DLD1 (cell line): ENCODE data around the gene ERH.
"Not testable (repeated sequence)": the region's sequence is repeated elsewhere in the genome, so short reads cannot be mapped to it uniquely, and the experiment has no call there.

Experiments used
- in situ Hi-C: cut with HindIII; loops from 2 replicates; pipeline ENCODE4 v1.10.0; 2017; ENCODE audit warnings: low sequenced_read_pairs

The ERH gene

DNA sequence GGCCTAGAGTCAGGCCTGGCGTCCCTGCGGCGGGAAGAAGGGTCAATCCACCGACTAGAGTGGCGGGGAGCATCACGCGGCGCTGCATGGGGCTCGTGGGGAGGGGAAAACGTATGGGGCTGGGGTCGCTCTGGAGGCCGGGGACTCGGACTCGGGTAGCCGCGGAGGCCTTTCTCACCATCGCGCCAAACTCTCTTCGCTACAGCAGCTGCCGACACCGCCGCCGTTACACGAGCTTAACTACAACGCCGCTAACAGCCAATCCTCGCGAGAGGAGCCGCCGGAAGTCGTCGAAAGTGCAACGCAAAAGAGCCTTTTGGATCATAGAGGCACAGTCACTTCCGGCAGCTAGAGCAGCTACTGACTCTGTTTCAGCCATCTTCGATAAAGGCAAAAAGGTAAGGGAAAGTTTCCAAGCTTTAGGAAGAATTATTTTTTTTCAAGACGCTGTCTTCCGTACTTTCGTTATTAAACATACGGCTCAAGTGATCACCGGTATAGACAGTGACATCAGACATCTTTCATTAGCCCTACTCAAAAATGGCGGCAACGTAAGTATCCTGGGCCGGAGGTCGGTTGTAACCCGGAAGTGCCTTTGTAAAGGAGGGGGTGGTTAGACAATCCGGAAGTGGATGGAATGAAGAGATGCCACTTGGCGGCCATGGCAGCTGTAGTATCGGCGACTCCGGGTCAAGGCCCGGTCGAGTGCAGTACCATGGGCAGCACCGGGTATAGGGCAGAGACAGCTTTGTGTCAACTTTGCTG lies at the start of gene ERH, which contains the start of gene SLC39A9:
Gene ERH, minus strand, starts transcription at position 247 of the 765 bp plus-strand sequence. Its CDS starts 66 bp downstream, at position 181.
Gene SLC39A9, plus strand, starts transcription at position 640 of the 765 bp plus-strand sequence. CDS start 678 bp downstream, outside the sequence.
- in situ Hi-C loops = no loop called here

DNA sequence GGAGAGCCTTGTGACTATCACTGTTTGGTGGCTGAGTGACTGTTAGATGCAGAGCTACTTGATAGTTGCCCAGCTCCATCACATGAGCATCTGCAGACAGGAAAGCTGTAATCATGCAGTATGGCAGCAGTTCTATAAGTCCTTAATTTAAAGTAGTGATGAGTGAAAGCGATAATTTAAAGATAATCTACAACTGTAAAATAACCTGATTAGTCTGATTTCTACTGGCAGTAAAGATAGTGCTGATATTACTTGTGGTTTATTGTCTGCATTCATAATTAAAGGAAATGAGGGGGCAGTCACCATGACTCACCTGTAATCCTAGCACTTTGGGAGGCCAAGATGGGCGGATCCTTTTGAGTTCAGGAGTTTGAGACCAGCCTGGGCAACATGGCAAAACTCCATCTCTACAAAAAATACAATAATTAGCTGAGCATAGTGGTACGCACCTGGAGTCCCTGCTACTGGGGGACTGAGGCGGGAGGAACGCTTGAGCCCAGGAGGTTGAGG lies 45.3 kb upstream of the ERH start:
- in situ Hi-C loops = no loop called here

DNA sequence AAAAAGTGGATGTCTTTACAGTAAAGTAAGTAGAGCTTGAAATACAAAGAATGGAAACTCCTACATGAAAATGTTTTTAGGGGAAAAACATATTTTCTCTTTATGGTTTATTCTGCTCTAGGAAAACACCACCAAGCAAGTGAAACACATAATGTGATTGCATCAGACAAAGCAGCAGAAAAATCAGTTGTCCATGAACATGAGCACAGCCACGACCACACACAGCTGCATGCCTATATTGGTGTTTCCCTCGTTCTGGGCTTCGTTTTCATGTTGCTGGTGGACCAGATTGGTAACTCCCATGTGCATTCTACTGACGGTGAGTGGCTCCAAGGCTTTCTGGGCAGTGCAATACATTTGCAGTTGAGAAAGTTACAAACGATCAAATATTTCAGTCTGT lies 43.8 kb upstream of the ERH start:
- in situ Hi-C loops = no loop called here

DNA sequence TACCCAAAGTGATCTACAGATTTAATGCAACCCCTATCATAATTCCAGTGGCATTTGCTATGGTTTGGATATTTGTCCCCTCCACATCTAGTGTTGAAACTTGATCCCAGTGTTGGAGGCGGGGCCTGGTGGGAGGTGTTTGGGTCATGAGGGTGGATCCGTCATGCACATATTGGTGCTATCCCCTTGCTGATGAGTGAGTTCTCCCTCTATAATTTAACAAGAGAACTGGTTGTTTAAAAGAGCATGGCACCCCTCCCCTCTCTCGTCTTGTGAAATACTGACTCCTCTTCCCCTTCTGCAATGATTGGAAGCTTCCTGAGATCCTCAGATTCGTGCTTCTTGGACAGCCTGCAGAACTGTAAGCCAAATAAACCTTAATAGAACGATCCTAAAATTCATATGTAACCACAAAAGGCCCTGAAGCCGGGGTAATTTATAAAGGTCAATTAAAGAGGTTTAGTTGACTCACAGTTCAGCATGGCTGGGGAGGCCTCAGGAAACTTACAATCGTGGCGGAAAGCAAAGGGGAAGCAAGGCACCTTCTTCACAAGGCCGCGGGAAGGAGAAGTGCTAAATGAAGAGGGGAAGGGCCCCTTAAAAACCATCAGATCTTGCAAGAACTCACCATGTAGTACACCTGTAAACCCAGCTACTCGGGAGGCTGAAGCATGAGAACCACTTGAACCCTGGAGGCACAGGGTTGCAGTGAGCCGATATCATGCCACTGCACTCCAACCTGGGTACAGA lies 41.6 kb upstream of the ERH start:
- in situ Hi-C loops = no loop called here

DNA sequence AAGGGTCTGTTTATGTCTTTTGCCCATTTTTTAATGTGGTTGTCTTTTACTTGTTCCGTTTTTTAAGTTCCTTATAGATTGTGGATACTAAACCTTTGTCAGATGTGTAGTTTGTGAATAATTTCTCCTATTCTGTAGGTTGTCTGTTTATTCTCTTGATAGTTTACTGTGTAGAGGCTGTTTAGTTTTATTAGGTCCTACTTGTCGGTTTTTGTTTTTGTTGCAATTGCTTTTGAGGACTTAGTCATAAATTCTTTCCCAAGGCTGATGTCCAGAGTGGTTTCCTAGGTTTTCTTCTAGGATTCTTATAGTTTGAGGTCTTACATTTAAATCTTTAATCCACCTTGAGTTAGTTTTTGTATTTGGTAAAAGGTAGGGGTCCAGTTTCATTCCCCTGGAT lies 34.3 kb upstream of the ERH start:
- in situ Hi-C loops = no loop called here

DNA sequence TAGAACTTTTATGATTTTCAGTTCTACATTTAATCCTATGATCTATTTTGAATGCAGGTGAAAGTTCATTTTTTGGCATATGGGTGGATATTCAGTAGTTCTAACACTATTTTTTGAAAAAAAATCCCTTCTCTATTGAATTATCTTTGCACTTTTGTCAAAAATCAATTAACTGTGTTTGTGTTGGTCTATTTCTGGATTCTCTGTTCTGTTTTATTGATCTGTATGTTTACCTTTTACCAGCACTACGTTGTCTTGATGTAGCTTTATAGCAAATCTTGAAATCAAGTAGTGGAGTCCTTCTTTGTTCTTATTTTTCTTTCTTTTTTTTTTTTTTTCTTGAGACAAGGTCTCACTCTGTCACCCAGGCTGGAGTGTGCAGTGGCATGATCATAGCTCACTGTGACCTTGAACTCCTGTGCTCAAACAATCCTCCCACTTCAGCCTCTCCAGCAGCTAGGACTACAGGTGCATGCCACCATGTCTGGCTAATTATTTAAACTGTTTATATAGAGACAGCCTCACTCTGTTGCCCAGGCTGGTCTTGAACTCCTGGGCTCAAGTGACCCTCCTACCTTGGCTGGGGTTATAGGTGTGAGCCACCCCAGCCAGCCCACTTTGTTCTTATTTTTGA lies 32.3 kb upstream of the ERH start:
- in situ Hi-C loops = no loop called here

DNA sequence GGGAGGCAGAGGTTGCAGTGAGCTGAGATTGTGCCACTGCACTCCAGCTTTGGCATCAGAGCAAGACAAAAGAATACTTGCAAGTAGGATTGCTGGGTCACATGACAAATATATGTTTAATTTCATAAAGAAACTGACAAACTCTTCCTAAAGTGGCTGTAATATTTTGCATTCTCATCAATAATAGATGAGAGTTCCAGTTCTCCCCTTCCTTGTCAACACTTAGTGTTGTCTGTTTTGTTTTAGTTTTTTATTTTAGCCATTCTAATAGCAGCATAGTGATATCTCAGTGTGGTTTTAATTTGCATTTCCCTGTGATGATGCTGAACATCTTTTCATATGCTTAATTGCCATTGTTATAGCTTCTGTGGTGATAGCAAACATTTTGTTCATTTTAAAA lies 31.5 kb upstream of the ERH start:
- in situ Hi-C loops = no loop called here

DNA sequence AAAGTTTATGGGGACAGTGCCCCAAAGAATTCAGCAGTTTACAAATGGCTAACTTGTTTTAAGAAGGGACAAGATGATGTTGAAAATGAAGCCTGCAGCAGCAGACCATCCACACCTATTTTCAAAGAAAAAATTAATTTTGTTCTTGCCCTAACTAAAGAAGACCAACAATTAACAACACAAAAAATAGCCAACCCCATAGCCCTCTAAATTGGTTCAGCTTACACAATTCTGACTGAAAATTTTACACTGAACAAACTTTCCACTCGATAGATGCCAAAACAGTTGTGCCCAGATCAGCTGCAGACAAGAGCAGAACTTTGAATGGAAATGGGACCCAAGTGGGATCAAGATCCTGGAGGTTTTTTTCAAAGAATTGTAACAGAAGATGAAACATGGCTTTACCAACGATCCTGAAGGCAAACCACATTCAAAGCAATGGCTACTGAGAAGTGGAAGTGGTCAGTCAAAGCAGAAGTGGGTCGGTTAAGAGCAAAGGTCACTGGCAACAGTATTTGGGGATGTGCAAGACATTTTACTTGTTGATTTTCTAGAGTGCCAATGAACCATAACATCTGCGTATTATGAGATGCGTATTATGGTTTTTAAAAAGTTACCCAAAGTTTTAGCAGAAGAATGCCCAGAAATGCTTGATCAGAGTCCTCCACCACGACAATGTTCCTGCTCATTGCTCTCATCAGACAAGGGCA lies 30.3 kb upstream of the ERH start:
- in situ Hi-C loops = no loop called here

DNA sequence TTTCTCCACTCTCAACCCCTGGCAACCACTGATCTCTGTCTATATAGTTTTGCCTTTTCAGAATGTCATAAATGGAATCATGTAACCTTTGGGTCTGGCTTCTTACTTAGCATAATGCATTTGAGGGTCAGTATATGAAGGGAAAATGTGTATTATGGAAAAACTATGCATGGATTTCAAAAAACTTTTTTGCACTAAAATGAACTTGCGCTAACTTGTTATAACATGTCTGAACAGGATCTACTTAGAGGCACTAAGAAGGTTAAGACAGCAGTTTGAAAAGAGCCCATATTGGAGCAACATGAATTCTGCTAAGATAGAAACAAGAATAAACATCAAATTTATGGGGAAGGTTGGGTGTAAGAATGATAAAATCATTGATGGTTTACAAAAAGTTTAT lies 29.5 kb upstream of the ERH start:
- in situ Hi-C loops = no loop called here

DNA sequence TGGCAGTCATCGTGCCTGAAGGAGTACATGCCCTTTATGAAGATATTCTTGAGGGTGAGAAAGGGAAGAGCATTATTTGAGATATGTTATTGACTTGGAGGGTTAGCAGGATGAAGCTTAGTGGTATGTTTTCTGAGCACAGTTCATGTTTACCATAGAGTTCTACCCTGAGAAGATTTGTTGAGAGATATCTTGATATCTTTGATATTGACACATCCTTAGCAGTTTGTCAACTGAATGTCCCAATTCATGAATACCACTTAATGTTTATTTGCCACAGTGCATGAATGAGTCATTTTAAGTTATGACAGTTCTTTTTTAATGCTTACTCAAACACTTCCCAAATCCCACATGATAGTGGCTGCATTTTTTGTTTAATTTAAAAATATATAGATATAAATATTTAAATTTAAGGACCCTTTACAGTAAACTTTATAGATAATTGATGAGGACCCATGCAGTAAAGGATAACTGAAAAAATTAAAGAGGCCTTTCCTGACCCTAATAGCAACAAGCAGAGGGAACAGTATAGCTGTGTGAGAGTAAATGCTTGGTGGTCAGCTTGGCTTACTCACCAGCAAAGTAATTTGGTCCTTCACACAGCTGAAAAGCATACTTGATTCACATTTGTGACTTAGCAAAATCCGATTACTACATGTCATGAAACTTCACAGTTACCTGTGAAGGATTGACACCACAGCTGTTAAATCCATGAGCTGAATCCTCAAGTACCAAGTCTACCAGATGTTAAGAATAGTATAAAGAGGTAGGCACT lies 26.2 kb upstream of the ERH start:
- in situ Hi-C loops = no loop called here

DNA sequence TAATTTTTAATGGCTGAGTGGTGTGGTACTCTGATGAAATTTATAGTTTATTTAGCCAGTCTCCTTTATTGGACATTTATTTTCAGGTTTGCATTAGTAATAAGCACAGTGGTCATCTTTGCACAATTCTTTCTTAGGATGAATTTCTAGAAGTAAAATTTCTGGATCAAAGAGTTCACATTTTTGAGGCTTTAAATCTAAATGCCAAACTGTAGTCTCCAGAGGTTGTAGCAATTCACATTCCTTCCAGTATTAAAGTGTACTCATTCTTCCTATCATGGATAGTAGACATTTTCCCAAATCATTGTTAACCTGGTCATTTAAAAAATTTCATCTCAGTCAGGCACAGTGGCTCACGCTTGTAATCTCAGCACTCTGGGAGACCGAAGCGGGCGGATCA lies 25.2 kb upstream of the ERH start:
- in situ Hi-C loops = no loop called here

DNA sequence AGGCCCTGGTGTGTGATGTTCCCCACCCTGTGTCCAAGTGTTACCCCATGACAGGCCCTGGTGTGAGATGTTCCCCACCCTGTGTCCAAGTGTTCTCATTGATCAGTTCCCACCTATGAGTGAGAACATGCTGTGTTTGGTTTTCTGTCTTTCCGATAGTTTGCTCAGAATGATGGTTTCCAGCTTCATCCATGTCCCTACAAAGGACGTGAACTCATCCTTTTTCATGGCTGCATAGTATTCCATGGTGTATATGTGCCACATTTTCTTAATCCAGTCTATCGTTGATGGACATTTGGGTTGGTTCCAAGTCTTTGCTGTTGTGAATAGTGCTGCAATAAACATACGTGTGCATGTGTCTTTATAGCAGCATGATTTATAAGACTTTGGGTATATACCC lies 18.0 kb upstream of the ERH start:
- in situ Hi-C loops = not testable (repeated sequence)

DNA sequence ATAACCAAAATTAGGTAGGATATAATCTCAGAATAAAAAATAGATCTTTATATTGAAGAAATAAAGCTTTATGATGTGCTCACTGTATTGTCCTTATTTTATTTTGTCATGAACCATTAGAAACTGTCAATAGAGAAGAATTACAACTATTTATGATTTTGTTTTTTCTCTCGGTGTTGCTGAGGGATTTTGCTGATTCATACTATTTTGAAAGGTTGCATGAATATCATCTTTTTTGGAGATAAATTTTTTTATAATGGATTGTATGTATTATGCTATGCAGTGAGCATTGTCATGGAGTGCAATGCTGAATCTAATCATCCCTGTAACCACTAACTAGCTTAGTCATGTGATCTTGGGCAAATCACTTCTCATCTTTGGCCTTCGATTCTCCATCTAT lies 15.4 kb upstream of the ERH start:
- in situ Hi-C loops = no loop called here

DNA sequence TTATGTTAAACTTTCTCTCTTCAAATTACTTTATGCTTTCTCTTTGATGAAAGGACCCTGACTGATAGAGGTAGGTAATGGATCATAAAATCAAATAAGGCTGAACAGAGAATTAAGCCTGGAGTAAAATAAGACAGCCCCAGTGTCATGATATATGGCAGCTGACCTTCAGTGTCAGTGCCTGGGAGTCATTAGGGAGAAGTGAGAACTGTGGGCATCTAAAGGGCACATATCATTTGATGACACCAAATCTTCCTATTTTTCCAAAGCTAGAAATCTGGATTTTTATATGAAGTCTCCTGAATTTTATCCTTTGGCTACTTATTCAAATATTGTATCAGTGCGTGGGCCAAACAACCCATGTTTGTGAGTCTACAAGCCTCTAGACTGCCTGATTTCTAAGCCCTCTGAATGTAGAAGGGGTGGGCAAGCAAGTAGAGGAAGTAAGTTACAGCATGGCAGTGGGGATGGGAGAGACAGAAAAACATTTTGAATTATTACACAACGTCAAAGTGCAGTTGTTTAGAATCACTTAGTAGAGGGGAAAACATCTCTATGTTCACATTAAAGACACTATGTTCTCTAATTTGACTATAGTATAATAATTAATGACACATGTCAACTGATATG lies 10.3 kb upstream of the ERH start:
- in situ Hi-C loops = no loop called here

DNA sequence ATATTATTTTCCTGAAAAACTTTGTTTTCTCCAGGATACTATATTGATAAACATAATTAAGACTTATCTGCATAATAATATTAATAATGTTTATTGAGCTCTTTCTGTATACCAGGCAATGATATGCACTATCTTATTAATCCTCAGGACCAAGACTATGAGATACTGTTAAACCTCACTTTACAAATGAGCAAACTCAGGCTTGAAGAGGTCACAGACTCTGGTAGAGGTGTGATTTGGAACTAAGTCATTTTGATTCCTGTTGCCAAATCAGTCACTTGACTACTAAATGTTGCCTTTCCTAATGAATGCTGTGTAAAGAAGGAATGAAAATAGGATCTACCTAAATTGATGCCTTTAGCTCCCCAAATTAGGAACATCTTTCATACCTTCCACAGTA lies 7.7 kb upstream of the ERH start:
- in situ Hi-C loops = no loop called here

DNA sequence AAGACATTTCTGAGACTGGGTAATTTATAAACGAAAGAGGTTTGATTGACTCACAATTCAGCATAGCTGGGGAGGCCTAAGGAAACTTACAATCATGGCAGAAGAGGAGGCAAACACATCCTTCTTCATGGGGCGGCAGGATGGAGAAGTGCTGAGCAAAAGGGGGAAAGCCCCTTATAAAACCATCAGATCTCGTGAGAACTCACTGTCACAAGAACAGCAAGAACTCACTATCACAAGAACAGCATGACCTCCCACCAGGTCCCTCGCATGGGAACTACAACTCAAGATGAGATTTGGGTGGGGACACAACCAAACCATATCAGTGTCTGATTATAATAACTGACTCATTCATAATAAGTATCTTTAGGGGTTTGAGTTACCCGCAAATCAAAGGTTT lies 6.8 kb upstream of the ERH start:
- in situ Hi-C loops = no loop called here

DNA sequence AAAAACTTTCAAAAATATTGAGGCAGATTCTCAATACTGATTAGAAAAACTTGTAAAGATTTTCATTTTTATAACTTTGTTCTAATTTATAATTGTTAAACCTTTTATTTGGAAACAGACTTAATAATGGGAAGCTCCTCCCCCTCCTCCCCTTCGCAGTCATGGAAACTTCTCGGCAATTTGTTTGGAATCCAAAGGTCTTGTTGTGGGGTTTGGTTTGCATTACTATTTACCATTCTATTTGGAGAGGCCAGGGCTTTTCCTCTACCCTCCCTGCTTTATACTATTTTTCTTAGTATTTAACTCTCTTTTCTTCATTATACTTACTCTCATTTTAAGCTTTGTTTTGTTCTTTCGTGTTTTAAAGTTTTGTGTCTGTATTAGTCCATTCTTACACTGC lies 6.4 kb upstream of the ERH start:
- in situ Hi-C loops = no loop called here

DNA sequence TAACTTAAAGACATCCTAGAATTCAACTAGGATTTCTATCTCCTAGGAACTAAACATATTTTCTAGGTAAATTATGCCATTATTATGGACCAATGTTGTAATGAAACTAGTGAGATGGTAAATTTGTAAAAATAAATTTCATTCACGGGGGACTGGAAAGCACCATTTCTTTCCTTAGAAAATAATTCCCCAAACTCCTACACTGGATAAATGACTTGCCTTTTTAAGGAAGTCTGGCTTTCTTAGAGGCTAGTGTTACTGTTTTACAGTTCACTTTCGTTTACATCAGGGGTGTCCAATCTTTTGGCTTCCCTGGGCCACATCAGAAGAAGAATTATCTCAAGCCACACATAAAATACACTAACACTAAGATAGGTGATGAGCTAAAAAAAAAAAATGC lies 3.7 kb upstream of the ERH start:
- in situ Hi-C loops = no loop called here

DNA sequence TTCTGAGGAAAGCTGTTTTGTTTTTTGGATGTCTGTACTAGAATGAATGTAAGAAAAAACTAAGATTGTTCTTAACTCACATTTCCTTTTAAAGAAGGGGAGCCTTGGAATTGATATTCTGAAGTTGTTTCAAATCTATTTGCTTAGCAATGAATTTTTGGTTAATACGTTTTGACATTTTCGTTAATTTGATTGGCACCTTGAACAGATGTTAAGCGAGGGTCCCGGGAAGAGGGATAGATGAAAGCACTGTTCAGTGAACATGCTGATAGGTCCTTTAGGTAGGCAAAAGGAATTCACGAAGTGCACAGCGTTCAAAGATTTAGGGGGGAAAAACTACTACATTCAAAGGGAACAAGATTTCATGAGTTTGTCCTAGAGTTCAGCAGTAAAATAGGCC lies 2.1 kb upstream of the ERH start:
- in situ Hi-C loops = no loop called here

DNA sequence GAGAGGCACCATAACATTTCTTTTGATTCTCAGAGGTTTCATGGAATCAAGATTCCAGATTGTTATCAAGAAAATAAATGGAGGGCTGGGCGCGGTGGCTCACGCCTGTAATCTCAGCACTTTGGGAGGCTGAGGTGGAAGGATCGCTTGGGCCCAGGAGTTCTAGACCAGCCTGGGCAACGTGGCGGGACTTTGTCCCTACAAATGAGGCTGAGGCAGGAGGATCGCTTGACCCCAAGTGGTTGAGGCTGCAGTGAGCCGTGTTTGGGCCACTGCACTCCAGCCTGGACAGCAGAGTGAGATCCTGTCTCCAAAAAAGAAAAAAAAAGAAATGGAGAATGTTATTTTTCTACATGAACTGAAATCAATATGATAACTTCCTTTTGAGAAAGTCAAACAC lies 1.7 kb upstream of the ERH start:
- in situ Hi-C loops = no loop called here
